ENCODE results near the gene DNAJC12.
"Not testable (repeated sequence)": the region's sequence is repeated elsewhere in the genome, so short reads cannot be mapped to it uniquely, and the experiment has no call there.

DNAJC12 gene

GRCh38 chr10:67839511-67839910 lies 1.5 kb upstream of the DNAJC12 start:
- FAIRE-seq, result not testable (repeated sequence)

GRCh38 chr10:67836972-67837371 lies 1.0 kb downstream of the DNAJC12 start:
- no peak for FAIRE-seq

GRCh38 chr10:67836488-67836887 lies 1.5 kb downstream of the DNAJC12 start:
- no peak for FAIRE-seq

- not testable (repeated sequence) for FAIRE-seq
These were observed 2.2 kb downstream of the DNAJC12 start for GRCh38 chr10:67835541-67836394.

GRCh38 chr10:67834375-67834774 lies 3.6 kb downstream of the DNAJC12 start:
- no peak for FAIRE-seq

- no peak for FAIRE-seq
These were observed 10.2 kb downstream of the DNAJC12 start for GRCh38 chr10:67827811-67828210.

- FAIRE-seq, result no peak
These were observed 18.2 kb downstream of the DNAJC12 start for GRCh38 chr10:67819768-67820204.

GRCh38 chr10:67818323-67818722 lies 19.7 kb downstream of the DNAJC12 start:
- FAIRE-seq, result no peak

GRCh38 chr10:67816719-67817118 lies 21.3 kb downstream of the DNAJC12 start:
- no peak for FAIRE-seq

- no peak for FAIRE-seq
These were observed 22.4 kb downstream of the DNAJC12 start for GRCh38 chr10:67815571-67816059.

GRCh38 chr10:67812007-67812406 lies 26.0 kb downstream of the DNAJC12 start:
- peak; percentile 87 for FAIRE-seq

- no peak for FAIRE-seq
These were observed 28.9 kb downstream of the DNAJC12 start for GRCh38 chr10:67809107-67809506.

GRCh38 chr10:67808704-67809103 lies 29.3 kb downstream of the DNAJC12 start:
- no peak for FAIRE-seq

GRCh38 chr10:67807855-67808456 lies 30.0 kb downstream of the DNAJC12 start:
- FAIRE-seq, result no peak

GRCh38 chr10:67804395-67804678 lies 33.7 kb downstream of the DNAJC12 start:
- no peak for FAIRE-seq

GRCh38 chr10:67803588-67804394 lies 34.2 kb downstream of the DNAJC12 start:
- no peak for FAIRE-seq

- no peak for FAIRE-seq
These were observed 35.0 kb downstream of the DNAJC12 start for GRCh38 chr10:67802767-67803538.

- no peak for FAIRE-seq
These were observed 36.9 kb downstream of the DNAJC12 start for GRCh38 chr10:67801118-67801517.

GRCh38 chr10:67794909-67795460 lies 43.0 kb downstream of the DNAJC12 start:
- no peak for FAIRE-seq

GRCh38 chr10:67794256-67794655 lies 43.7 kb downstream of the DNAJC12 start:
- FAIRE-seq, result no peak

- FAIRE-seq, result no peak
These were observed 44.7 kb downstream of the DNAJC12 start for GRCh38 chr10:67793313-67793712.

- FAIRE-seq, result no peak
These were observed 45.3 kb downstream of the DNAJC12 start for GRCh38 chr10:67792653-67793052.
